ENCODE results near the gene CDH8.

The CDH8 gene

DNA sequence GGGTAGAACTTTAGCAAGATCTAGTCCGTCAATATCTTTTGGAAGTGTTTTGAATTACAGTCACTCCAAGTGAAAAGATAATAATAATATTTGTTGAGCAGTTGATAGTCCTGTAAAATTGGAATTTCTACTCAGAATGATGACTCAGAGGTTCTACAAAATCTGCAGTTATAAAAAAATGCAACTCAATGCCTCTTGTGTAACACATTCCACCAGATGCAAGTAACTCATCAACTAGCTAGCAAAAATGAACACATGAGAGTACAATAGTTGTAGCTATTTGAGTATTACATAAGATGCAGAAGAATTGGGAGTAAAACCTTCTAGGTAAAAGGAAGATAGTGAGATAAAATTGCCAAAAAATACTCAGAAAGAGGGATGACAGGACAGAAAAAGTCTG, 177.2 kb downstream of the CDH8 start:
- TF ChIP-seq, protein P1, sequence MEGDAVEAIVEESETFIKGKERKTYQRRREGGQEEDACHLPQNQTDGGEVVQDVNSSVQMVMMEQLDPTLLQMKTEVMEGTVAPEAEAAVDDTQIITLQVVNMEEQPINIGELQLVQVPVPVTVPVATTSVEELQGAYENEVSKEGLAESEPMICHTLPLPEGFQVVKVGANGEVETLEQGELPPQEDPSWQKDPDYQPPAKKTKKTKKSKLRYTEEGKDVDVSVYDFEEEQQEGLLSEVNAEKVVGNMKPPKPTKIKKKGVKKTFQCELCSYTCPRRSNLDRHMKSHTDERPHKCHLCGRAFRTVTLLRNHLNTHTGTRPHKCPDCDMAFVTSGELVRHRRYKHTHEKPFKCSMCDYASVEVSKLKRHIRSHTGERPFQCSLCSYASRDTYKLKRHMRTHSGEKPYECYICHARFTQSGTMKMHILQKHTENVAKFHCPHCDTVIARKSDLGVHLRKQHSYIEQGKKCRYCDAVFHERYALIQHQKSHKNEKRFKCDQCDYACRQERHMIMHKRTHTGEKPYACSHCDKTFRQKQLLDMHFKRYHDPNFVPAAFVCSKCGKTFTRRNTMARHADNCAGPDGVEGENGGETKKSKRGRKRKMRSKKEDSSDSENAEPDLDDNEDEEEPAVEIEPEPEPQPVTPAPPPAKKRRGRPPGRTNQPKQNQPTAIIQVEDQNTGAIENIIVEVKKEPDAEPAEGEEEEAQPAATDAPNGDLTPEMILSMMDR (IDR thresholded peaks at IDR 0.05; ENCODE audit: low read length, missing control alignments) = no peak
- peak; percentile 44 for DNase-seq (ENCODE audit: low read depth)
- no peak overlapping the region for H3K4me3 ChIP-seq (replicated peaks; ENCODE audit: low read depth, low read length)

DNA sequence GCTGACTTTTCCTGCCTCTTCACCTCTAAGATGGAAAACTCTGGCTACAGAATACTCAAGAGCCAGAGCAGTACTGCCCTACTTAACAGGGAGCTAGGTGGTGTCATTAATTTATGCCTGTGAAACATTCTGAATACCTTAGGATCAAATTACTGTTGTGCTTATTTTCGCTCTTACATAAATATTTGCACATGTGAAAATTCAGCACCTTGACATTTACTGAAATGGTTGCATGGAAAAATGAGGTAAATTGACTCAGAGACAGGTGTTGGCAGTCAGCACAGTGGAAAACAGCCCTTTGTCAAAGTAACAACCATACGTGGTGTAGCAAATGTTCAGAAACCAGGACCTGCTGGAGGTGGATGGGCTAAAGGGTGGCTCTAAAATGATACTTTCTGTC, 193.6 kb downstream of the CDH8 start:
- TF ChIP-seq, protein P1 (IDR thresholded peaks at IDR 0.05; ENCODE audit: low read length, missing control alignments) = no peak
- H3K4me3 ChIP-seq (replicated peaks; ENCODE audit: low read depth, low read length) = no peak overlapping the region

DNA sequence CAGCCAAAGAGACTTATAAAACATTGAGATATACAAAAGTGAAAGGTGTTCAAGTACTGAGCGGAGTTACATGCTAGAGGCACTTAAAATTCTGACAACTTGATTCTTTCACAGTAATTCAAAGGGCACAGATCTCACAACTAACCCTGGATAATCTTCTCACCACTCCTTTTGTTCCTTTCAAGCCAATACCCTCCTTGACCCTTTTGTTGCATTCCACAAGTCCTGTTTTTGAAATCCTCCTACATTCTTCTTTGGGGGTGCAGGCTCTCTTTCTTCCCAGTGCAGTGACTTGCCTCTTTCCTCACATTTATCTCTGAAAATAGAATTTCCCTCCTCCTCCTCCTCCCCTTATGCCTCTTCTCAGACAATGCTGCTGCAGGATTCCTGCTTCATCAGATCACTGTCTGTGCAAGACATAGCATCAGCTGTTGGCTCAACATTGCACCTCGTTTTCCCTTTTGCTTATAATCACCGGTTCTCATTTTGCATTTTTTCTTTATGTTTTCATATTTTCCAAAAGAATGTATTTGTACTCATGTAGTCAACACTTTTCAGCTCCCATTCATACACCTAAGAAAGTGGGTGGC, 199.3 kb downstream of the CDH8 start:
- TF ChIP-seq, protein P1 (IDR thresholded peaks at IDR 0.05; ENCODE audit: low read length, missing control alignments) = no peak
- peak; percentile 14 for DNase-seq (ENCODE audit: low read depth)
- H3K4me3 ChIP-seq (replicated peaks; ENCODE audit: low read depth, low read length) = no peak overlapping the region

More for the DNA sequence above, 193.6 kb downstream of the CDH8 start:
- no peak for DNase-seq (ENCODE audit: low read depth)

DNA sequence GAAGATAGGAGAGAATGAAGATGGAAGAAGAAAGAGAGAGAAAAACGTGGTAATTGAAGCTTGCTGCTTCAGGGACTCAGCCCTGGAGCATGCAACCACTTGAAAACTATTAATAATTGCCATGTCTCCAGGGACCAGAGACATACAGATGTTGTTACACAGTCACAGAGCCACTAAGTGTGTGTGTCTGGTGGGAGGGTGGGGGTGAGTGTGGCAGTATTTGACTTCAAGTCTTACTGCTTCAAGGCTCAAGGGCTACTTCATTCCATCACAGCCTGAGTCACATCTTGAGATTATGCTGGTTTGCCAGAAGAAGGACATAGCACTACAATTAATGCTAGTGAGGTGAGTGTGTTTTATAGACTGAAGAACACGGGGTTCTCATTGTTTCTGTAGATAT, 202.2 kb downstream of the CDH8 start:
- no peak for DNase-seq (ENCODE audit: low read depth)
- H3K4me3 ChIP-seq (replicated peaks; ENCODE audit: low read depth, low read length) = no peak overlapping the region
- TF ChIP-seq, protein P1 (IDR thresholded peaks at IDR 0.05; ENCODE audit: low read length, missing control alignments) = no peak

DNA sequence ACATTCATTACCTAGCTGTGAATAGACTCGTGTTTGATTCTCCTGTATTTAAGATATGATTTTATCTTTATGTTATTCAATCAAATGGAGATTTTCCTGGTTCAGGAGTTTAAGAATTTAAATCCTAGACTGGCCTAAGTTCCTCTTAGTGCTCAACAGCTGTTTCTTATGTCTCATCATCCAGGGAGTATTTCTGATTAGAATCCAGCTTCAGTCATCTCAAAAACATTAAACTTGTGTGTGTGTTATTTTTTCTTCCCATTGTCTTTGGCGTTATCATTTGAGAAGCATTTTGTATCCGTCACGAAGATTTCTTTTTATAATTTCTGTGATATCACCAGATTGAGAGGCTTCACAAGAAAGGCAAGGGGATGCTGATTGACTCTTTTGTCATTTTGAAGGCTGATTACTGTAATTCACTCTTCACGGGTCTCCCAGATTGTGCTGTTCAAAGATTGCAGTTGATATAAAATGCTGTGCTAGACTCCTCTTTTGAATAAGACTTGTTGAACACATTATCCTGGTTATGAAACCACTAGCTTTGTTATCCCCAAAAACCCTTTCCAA, 204.8 kb downstream of the CDH8 start:
- TF ChIP-seq, protein P1 (IDR thresholded peaks at IDR 0.05; ENCODE audit: low read length, missing control alignments) = no peak
- H3K4me3 ChIP-seq (replicated peaks; ENCODE audit: low read depth, low read length) = no peak overlapping the region
- peak; percentile 26 for DNase-seq (ENCODE audit: low read depth)

DNA sequence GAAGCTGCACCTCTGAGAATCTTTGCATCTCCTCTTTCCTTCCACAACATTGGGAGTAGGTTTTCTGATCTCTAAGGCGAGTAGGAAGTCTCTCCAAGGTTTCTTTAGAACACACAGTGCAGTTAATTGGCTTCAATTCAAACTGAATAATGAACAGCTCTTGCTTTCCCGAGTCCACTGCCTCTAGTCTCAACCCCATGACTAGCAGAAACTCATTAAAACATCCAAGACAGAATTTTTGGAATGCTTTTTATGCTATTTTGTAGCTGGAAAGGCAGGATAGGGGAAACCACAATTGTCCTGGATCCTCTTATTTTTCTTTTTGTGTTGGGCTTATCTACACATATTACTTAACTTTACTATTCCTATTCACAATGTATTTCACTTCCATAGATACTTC, 206.6 kb downstream of the CDH8 start:
- TF ChIP-seq, protein P1 (IDR thresholded peaks at IDR 0.05; ENCODE audit: low read length, missing control alignments) = no peak
- peak; percentile 49 for DNase-seq (ENCODE audit: low read depth)
- H3K4me3 ChIP-seq (replicated peaks; ENCODE audit: low read depth, low read length) = no peak overlapping the region

DNA sequence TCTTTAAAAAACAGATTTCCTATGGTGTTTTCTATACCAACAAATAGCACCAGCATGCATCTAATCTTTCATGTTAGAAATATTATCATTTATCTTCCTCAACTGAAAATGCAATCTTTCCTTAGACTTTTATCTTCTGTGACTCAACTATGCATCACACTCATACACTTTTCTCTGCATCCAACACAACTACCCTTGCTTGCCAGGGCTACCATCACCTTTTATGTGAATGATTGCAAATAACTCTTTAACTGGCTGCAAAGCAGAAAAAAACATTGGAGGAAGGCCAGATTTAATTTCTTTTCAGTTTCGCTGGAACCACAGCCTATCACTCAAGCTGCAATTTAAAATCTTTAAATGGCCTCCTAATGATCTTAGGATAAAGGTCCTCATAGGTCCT, 212.9 kb downstream of the CDH8 start:
- no peak for DNase-seq (ENCODE audit: low read depth)
- TF ChIP-seq, protein P1 (IDR thresholded peaks at IDR 0.05; ENCODE audit: low read length, missing control alignments) = no peak

More for the DNA sequence above, 212.9 kb downstream of the CDH8 start:
- H3K4me3 ChIP-seq (replicated peaks; ENCODE audit: low read depth, low read length) = no peak overlapping the region

Measured in fibroblast of pulmonary artery (primary cell).